ENCODE measurements around the gene PVRIG. TPM values are rescaled to one million over a fixed set of nuclear protein-coding genes. Genes with fewer than 3 reads are reported as not detected.
"Not testable (repeated sequence)": the region's sequence is repeated elsewhere in the genome, so short reads cannot be mapped to it uniquely, and the experiment has no call there.

PVRIG gene
- total RNA-seq, 1 donor from 2014 or later: not detected

DNA sequence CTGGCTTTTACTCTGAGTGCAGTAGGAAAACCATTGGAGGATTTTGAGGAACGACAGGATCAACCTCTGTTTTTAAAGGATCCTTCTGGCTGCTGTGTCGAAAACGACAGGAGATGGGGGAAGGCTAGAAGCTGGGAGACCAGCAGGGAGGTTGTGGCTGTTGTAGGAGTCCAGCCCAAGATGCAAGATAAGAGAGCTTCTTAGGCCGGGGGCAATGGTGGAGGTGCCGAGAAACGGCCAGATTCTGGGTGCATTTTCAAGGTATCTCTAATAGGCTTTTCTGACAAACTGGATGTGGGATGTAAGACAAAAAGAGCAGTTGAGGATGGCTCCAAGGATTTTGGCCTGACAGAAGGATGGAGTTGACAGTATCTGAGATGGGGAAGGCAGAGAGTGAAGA, 10.3 kb upstream of the PVRIG start:
- Mint-ChIP-seq H3K27me3 (ENCODE audit: low read depth) (peaks cover 22% of the 10 kb centered on the region), H3K4me1 (ENCODE audit: low read depth) (no peaks in the 10 kb centered on the region), H3K4me3 (ENCODE audit: unreplicated experiment) (no peak overlapping the region), H3K27ac (ENCODE audit: unreplicated experiment) (no peak overlapping the region), H3K9me3 (ENCODE audit: low read depth) (no peaks in the 10 kb centered on the region), H3K36me3 (ENCODE audit: low read depth) (no peaks in the 10 kb centered on the region)
- DNase-seq (ENCODE audit: low spot score): no peak
- TF ChIP-seq, protein P1, sequence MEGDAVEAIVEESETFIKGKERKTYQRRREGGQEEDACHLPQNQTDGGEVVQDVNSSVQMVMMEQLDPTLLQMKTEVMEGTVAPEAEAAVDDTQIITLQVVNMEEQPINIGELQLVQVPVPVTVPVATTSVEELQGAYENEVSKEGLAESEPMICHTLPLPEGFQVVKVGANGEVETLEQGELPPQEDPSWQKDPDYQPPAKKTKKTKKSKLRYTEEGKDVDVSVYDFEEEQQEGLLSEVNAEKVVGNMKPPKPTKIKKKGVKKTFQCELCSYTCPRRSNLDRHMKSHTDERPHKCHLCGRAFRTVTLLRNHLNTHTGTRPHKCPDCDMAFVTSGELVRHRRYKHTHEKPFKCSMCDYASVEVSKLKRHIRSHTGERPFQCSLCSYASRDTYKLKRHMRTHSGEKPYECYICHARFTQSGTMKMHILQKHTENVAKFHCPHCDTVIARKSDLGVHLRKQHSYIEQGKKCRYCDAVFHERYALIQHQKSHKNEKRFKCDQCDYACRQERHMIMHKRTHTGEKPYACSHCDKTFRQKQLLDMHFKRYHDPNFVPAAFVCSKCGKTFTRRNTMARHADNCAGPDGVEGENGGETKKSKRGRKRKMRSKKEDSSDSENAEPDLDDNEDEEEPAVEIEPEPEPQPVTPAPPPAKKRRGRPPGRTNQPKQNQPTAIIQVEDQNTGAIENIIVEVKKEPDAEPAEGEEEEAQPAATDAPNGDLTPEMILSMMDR (IDR thresholded peaks at IDR 0.05): no peak

DNA sequence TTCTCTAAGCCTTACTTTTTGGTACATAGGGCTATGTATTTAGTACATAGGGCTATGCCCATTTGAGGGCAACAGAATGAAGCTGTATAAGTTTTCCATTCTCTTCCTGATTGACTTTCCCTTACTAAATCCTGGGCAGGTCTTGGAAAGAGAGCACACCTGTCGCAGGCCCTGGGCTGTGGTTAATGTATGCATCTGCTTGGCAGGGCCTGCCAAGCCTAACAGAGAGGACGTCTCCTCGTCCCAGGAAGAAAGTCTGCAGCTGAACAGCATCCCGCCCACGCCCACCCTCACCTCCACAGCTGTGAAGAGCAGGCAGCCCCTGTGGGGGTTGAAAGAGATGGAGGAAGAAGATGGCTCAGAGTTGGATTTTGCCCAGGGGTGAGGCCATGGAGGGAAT, 8.9 kb upstream of the PVRIG start:
- no peak for DNase-seq (ENCODE audit: low spot score)
- H3K4me3 Mint-ChIP-seq (ENCODE audit: unreplicated experiment): no peak overlapping the region

DNA sequence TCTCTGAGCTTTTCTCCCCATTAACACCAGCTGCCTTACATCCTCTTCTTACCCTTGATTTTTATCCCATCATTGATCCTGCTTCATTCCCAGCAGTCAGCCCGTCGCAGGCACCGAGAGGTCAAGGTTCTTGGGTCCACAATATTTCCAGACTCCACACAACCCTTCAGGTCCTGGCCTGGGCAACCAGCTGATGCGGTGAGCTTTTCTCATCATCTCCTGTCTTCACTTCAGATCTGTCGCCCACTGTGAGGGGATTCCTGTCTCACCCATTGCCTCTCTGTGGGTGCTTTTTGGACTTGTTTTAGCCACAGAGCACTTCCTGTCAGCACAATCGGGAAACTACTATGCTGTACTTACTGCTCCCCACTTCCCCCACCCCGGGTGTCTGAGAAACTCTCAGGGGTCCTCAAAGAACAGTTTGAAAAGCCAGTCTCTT, 8.4 kb upstream of the PVRIG start:
- H3K4me1 Mint-ChIP-seq (ENCODE audit: low read depth): no peaks in the 10 kb centered on the region
- peaks cover 22% of the 10 kb centered on the region for H3K27me3 Mint-ChIP-seq (ENCODE audit: low read depth)
- no peaks in the 10 kb centered on the region for H3K9me3 Mint-ChIP-seq (ENCODE audit: low read depth)
- TF ChIP-seq, protein P1 (IDR thresholded peaks at IDR 0.05): no peak
- H3K4me3 Mint-ChIP-seq (ENCODE audit: unreplicated experiment): no peak overlapping the region
- DNase-seq (ENCODE audit: low spot score): no peak
- H3K36me3 Mint-ChIP-seq (ENCODE audit: low read depth): no peaks in the 10 kb centered on the region
- no peak overlapping the region for H3K27ac Mint-ChIP-seq (ENCODE audit: unreplicated experiment)

More for the DNA sequence above, 8.9 kb upstream of the PVRIG start:
- Mint-ChIP-seq H3K27me3 (ENCODE audit: low read depth) (peaks cover 22% of the 10 kb centered on the region), H3K9me3 (ENCODE audit: low read depth) (no peaks in the 10 kb centered on the region), H3K27ac (ENCODE audit: unreplicated experiment) (no peak overlapping the region), H3K36me3 (ENCODE audit: low read depth) (no peaks in the 10 kb centered on the region), H3K4me1 (ENCODE audit: low read depth) (no peaks in the 10 kb centered on the region)
- TF ChIP-seq, protein P1 (IDR thresholded peaks at IDR 0.05): no peak

DNA sequence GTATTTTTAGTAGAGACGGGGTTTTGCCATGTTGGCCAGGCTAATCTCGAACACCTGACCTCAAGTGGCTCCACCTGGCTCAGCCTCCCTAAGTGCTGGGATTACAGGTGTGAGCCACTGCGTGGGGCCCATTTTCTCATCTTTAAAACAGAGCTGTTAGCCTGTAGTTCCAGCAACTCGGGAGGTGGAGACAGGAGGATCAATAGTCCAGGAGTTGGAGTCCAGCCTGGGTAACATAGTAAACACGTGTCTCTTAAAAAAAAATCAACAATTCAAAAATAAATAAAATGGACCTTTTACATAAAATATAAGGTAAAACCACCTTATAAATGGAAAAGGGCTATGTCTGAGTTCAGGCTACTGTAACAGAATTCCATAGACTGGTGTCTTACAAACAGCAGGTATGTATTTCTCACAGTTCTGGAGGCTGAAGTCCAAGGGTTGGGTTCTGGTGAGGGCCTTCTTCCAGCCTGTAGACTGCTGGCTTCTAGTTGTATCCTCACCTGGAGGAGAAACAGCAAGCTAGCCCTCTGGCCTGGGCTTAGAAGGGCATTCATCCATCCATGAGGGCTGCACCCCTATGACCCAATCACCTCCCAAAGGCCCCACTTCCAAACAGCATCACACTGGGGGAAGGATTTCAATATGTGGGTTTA, 7.0 kb upstream of the PVRIG start:
- H3K4me1 Mint-ChIP-seq (ENCODE audit: low read depth): peaks cover 4% of the 10 kb centered on the region
- H3K27ac Mint-ChIP-seq (ENCODE audit: unreplicated experiment): no peak overlapping the region
- H3K9me3 Mint-ChIP-seq (ENCODE audit: low read depth): no peaks in the 10 kb centered on the region
- no peak for DNase-seq (ENCODE audit: low spot score)
- H3K36me3 Mint-ChIP-seq (ENCODE audit: low read depth): no peaks in the 10 kb centered on the region
- TF ChIP-seq, protein P1 (IDR thresholded peaks at IDR 0.05): no peak
- H3K4me3 Mint-ChIP-seq (ENCODE audit: unreplicated experiment): no peak overlapping the region
- H3K27me3 Mint-ChIP-seq (ENCODE audit: low read depth): peaks cover 13% of the 10 kb centered on the region

DNA sequence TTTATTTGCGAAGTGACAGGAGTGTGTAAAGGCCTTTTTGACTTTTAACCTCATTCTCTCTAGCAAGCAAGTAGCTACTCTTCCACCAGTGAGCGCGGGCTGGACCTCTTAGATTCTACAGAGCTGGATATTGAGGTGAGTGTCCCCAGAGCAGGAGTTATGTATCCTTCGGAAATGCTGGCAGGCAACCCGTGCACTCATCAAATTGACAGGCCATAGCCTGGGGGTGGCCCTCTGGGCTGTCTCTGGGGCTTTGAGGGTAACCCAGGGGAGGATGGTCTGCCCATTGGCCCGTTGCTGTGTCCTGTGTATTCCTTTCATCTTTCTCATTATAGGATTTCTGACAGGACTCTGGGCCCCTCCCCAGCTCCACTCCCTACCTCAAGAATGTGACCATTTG, 6.1 kb upstream of the PVRIG start:
- no peak for DNase-seq (ENCODE audit: low spot score)
- TF ChIP-seq, protein P1 (IDR thresholded peaks at IDR 0.05): no peak
- Mint-ChIP-seq H3K27me3 (ENCODE audit: low read depth) (peaks cover 13% of the 10 kb centered on the region), H3K9me3 (ENCODE audit: low read depth) (no peaks in the 10 kb centered on the region), H3K36me3 (ENCODE audit: low read depth) (no peaks in the 10 kb centered on the region), H3K27ac (ENCODE audit: unreplicated experiment) (no peak overlapping the region), H3K4me1 (ENCODE audit: low read depth) (peaks cover 4% of the 10 kb centered on the region), H3K4me3 (ENCODE audit: unreplicated experiment) (no peak overlapping the region)

DNA sequence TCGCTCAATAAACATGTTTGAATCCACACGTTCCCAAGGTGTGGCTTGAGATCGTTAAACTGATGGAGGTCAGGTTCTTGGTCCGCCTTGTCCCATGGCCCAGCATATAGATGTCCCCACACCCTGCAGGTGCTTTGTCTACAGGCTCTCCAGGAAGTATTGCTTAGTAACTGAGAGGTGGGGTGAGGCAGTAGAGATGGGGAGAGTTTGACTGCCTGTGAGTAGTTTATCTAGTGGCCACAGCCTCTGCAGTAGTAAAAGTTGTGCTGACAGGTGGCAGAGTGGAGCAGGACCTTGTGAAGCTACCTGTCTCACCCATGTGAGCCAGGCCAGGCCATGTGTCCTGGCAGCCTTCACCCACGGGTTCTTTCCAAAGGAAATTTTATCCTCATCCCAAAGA, 5.4 kb upstream of the PVRIG start:
- H3K9me3 Mint-ChIP-seq (ENCODE audit: low read depth); H3K4me3 Mint-ChIP-seq (ENCODE audit: unreplicated experiment); H3K36me3 Mint-ChIP-seq (ENCODE audit: low read depth); H3K27ac Mint-ChIP-seq (ENCODE audit: unreplicated experiment); H3K4me1 Mint-ChIP-seq (ENCODE audit: low read depth); DNase-seq (ENCODE audit: low spot score): not testable (repeated sequence)
- H3K27me3 Mint-ChIP-seq (ENCODE audit: low read depth): peaks cover 12% of the 10 kb centered on the region
